ENCODE measurements around the gene R3HDM2. TPM values are rescaled to one million over a fixed set of nuclear protein-coding genes. Genes with fewer than 3 reads are reported as not detected.
"Not testable (repeated sequence)": the region's sequence is repeated elsewhere in the genome, so short reads cannot be mapped to it uniquely, and the experiment has no call there.

The R3HDM2 gene
- total and polyA plus RNA-seq, 3 experiments from 2014 or later = 15.1 to 36.8 (median 28.2) TPM

GRCh38 chr12:57399718-57400463 is 31.0 kb downstream of the R3HDM2 start:
- CTCF ChIA-PET = not testable (repeated sequence)

DNA sequence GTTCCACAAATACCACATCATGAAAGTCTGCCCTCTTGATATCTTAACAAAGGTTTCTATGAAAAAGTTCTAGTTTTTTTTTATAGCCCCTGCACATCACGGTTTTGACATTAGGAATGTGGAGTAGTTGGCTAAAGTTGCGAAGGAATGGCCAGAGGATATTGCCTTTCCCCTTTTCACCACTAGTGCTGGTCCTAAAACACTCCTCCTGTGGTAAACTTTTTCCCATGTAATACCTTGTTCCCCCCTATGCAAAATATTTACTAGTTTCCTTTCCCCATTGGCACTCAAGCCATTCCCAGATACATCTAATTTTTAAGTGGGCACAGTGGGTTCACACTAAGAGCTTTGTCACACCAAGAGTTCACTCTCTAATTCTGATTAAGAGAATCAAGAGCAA is 33.4 kb downstream of the R3HDM2 start:
- POLR2A ChIA-PET = interaction anchor here (0.6 kb wide), 1 partner anchor 83 kb away, joined by 8 read pairs; no protein-coding TSS in a partner anchor
- Histone ChIP-seq H3K27ac (ENCODE audit: low read depth, low read length) (no peak overlapping the region), H3K9me3 (ENCODE audit: low read length) (no peaks in the 10 kb centered on the region), H3K36me3 (ENCODE audit: insufficient read depth, low read length) (no peaks in the 10 kb centered on the region), H3K4me1 (ENCODE audit: insufficient read depth, low read length) (no peaks in the 10 kb centered on the region), H3K27me3 (ENCODE audit: insufficient read depth, low read length, poor library complexity, severe bottlenecking) (no peaks in the 10 kb centered on the region), H3K4me3 (ENCODE audit: low read length) (no peak overlapping the region)
- H3K9me3 Mint-ChIP-seq = no peaks in the 10 kb centered on the region
- peak overlapping the region in 6 of 8 donors; percentile 6 to 93 (median 57) for H3K27ac Mint-ChIP-seq
- peaks cover 0 to 54% (median 8%) of the 10 kb centered on the region in 3 donors for H3K36me3 Mint-ChIP-seq
- CTCF ChIA-PET = interaction anchor here (0.8 kb wide), 1 partner anchor 21 kb away, joined by 3 read pairs; no protein-coding TSS in a partner anchor
- peaks cover 17 to 36% (median 30%) of the 10 kb centered on the region in 3 donors for H3K4me1 Mint-ChIP-seq
- DNase-seq = no peak
- no peak overlapping the region for H3K4me3 Mint-ChIP-seq
- H3K27me3 Mint-ChIP-seq = no peaks in the 10 kb centered on the region

More at GRCh38 chr12:57399718-57400463, 31.0 kb downstream of the R3HDM2 start:
- H3K27me3 Mint-ChIP-seq; H3K4me3 Mint-ChIP-seq; DNase-seq; POLR2A ChIA-PET; H3K9me3 Mint-ChIP-seq; H3K4me1 ChIP-seq (ENCODE audit: insufficient read depth, low read length); H3K4me3 ChIP-seq (ENCODE audit: low read length); H3K27ac ChIP-seq (ENCODE audit: low read depth, low read length); H3K9me3 ChIP-seq (ENCODE audit: low read length); H3K36me3 ChIP-seq (ENCODE audit: insufficient read depth, low read length); H3K27me3 ChIP-seq (ENCODE audit: insufficient read depth, low read length, poor library complexity, severe bottlenecking): not testable (repeated sequence)
- Mint-ChIP-seq H3K27ac (peak overlapping the region in 3 of 8 donors; percentile 25 to 73 (median 52)), H3K36me3 (peaks cover 0 to 37% (median 3%) of the 10 kb centered on the region in 3 donors), H3K4me1 (peaks cover 12 to 35% (median 24%) of the 10 kb centered on the region in 3 donors)

DNA sequence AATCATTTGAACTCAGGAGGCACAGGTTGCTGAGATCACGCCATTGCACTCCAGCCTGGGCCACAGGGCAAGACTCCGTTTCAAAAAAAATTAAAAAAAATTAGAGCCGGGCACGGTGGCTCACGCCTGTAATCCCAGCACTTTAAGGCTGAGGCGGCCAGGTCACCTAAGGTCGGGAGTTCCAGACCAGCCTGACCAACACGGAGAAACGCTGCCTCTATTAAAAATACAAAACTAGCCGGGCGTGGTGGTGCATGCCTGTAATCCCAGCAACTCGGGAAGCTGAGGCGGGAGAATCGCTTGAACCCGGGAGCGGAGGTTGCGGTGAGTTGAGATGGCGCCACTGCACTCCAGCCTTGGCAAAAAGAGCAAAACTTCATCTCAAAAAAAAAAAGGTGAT is 35.7 kb downstream of the R3HDM2 start:
- Histone ChIP-seq H3K36me3 (ENCODE audit: insufficient read depth, low read length) (no peaks in the 10 kb centered on the region), H3K4me3 (ENCODE audit: low read length) (no peak overlapping the region), H3K27ac (ENCODE audit: low read depth, low read length) (no peak overlapping the region), H3K27me3 (ENCODE audit: insufficient read depth, low read length, poor library complexity, severe bottlenecking) (no peaks in the 10 kb centered on the region), H3K4me1 (ENCODE audit: insufficient read depth, low read length) (no peaks in the 10 kb centered on the region), H3K9me3 (ENCODE audit: low read length) (no peaks in the 10 kb centered on the region)
- ChIA-PET POLR2A (no interaction called here), CTCF (no interaction called here)
- Mint-ChIP-seq H3K4me1 (peaks cover 14 to 41% (median 24%) of the 10 kb centered on the region in 3 donors), H3K27me3 (no peaks in the 10 kb centered on the region), H3K27ac (no peak overlapping the region), H3K9me3 (no peaks in the 10 kb centered on the region), H3K36me3 (peaks cover 0 to 63% (median 11%) of the 10 kb centered on the region in 3 donors), H3K4me3 (no peak overlapping the region)
- no peak for DNase-seq

DNA sequence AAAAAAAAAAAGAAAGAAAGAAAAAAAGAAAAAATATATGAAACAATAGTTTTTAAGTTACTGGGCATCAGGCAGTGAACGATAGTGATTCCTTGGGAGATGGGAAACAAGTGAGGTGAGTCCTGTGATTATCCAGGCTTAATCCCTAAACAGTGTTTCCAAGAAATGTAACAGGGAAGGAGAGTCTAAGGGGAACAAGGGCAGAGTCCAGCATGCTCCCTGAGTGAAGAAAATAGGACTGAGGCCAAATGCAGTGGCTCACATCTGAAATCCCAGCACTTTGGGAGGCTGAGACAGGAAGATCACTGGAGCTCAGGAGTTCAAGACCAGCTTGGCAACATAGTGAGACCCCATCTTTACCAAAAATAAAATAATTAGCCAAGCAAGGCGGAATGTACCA is 40.7 kb downstream of the R3HDM2 start:
- no peaks in the 10 kb centered on the region for H3K9me3 Mint-ChIP-seq
- no peaks in the 10 kb centered on the region for H3K4me1 ChIP-seq (ENCODE audit: insufficient read depth, low read length)
- ChIA-PET CTCF (no interaction called here), POLR2A (no interaction called here)
- H3K4me3 ChIP-seq (ENCODE audit: low read length) = no peak overlapping the region
- H3K27ac ChIP-seq (ENCODE audit: low read depth, low read length) = no peak overlapping the region
- H3K27ac Mint-ChIP-seq = peak overlapping the region in 2 of 8 donors; percentile 24 to 63
- H3K4me1 Mint-ChIP-seq = peaks cover 11 to 24% (median 20%) of the 10 kb centered on the region in 3 donors
- no peak for DNase-seq
- no peaks in the 10 kb centered on the region for H3K27me3 ChIP-seq (ENCODE audit: insufficient read depth, low read length, poor library complexity, severe bottlenecking)
- H3K36me3 ChIP-seq (ENCODE audit: insufficient read depth, low read length) = no peaks in the 10 kb centered on the region
- no peaks in the 10 kb centered on the region for H3K27me3 Mint-ChIP-seq
- peaks cover 0 to 66% (median 16%) of the 10 kb centered on the region in 3 donors for H3K36me3 Mint-ChIP-seq
- no peaks in the 10 kb centered on the region for H3K9me3 ChIP-seq (ENCODE audit: low read length)
- H3K4me3 Mint-ChIP-seq = no peak overlapping the region

GRCh38 chr12:57389033-57389432 is 41.8 kb downstream of the R3HDM2 start:
- ChIA-PET CTCF (no interaction called here), POLR2A (no interaction called here)
- Mint-ChIP-seq H3K27me3 (no peaks in the 10 kb centered on the region), H3K27ac (peak overlapping the region in 2 of 8 donors; percentile 50 to 83), H3K4me3 (no peak overlapping the region), H3K4me1 (peaks cover 11 to 24% (median 20%) of the 10 kb centered on the region in 3 donors), H3K36me3 (peaks cover 0 to 64% (median 14%) of the 10 kb centered on the region in 3 donors), H3K9me3 (no peaks in the 10 kb centered on the region)
- Histone ChIP-seq H3K27me3 (ENCODE audit: insufficient read depth, low read length, poor library complexity, severe bottlenecking) (no peaks in the 10 kb centered on the region), H3K27ac (ENCODE audit: low read depth, low read length) (no peak overlapping the region), H3K4me1 (ENCODE audit: insufficient read depth, low read length) (no peaks in the 10 kb centered on the region), H3K4me3 (ENCODE audit: low read length) (no peak overlapping the region), H3K36me3 (ENCODE audit: insufficient read depth, low read length) (no peaks in the 10 kb centered on the region), H3K9me3 (ENCODE audit: low read length) (no peaks in the 10 kb centered on the region)
- DNase-seq = no peak

DNA sequence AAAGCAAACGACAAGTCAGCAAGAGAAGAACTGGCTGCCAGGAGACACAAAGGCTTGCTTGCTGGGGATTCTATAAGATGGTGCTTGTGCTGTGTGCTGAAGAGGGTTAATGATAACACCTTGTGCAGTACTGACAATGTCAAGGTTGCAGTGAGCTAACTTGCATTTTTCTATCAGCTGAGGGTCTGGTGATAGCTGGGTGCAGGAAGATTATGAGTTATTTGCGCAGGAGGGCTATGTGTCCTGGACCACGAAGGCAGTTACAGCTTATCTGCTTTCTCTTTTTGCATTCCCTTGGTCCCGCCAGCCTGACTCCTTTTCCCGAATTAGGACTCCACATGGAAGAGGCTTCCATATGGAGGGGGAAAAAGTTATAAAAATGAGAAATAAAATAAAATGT is 42.4 kb downstream of the R3HDM2 start:
- Mint-ChIP-seq H3K9me3 (no peaks in the 10 kb centered on the region), H3K4me3 (no peak overlapping the region), H3K4me1 (peaks cover 8 to 20% (median 16%) of the 10 kb centered on the region in 3 donors), H3K27ac (peak overlapping the region in 3 of 8 donors; percentile 17 to 68 (median 47)), H3K36me3 (peaks cover 0 to 62% (median 12%) of the 10 kb centered on the region in 3 donors), H3K27me3 (no peaks in the 10 kb centered on the region)
- no peaks in the 10 kb centered on the region for H3K27me3 ChIP-seq (ENCODE audit: insufficient read depth, low read length, poor library complexity, severe bottlenecking)
- H3K4me1 ChIP-seq (ENCODE audit: insufficient read depth, low read length) = no peaks in the 10 kb centered on the region
- no peak for DNase-seq
- ChIA-PET POLR2A (no interaction called here), CTCF (no interaction called here)
- H3K9me3 ChIP-seq (ENCODE audit: low read length) = no peaks in the 10 kb centered on the region
- no peak overlapping the region for H3K4me3 ChIP-seq (ENCODE audit: low read length)
- H3K36me3 ChIP-seq (ENCODE audit: insufficient read depth, low read length) = no peaks in the 10 kb centered on the region
- H3K27ac ChIP-seq (ENCODE audit: low read depth, low read length) = no peak overlapping the region

GRCh38 chr12:57386187-57386720 is 44.6 kb downstream of the R3HDM2 start:
- no peak overlapping the region for H3K27ac Mint-ChIP-seq

GRCh38 chr12:57385586-57385985 is 45.3 kb downstream of the R3HDM2 start:
- ChIA-PET POLR2A (no interaction called here), CTCF (no interaction called here)
- no peak overlapping the region for H3K4me3 Mint-ChIP-seq
- peaks cover 0 to 49% (median 13%) of the 10 kb centered on the region in 3 donors for H3K36me3 Mint-ChIP-seq
- no peaks in the 10 kb centered on the region for H3K27me3 Mint-ChIP-seq
- Histone ChIP-seq H3K4me3 (ENCODE audit: low read length) (no peak overlapping the region), H3K36me3 (ENCODE audit: insufficient read depth, low read length) (no peaks in the 10 kb centered on the region), H3K27ac (ENCODE audit: low read depth, low read length) (no peak overlapping the region), H3K27me3 (ENCODE audit: insufficient read depth, low read length, poor library complexity, severe bottlenecking) (no peaks in the 10 kb centered on the region), H3K9me3 (ENCODE audit: low read length) (no peaks in the 10 kb centered on the region), H3K4me1 (ENCODE audit: insufficient read depth, low read length) (no peaks in the 10 kb centered on the region)
- H3K4me1 Mint-ChIP-seq = peaks cover 5 to 18% (median 9%) of the 10 kb centered on the region in 3 donors
- DNase-seq = no peak
- H3K27ac Mint-ChIP-seq = peak overlapping the region in 1 of 8 donors; percentile 68
- H3K9me3 Mint-ChIP-seq = no peaks in the 10 kb centered on the region

More at GRCh38 chr12:57386187-57386720, 44.6 kb downstream of the R3HDM2 start:
- no peak for DNase-seq
- H3K36me3 Mint-ChIP-seq = peaks cover 0 to 49% (median 12%) of the 10 kb centered on the region in 3 donors
- Histone ChIP-seq H3K36me3 (ENCODE audit: insufficient read depth, low read length) (no peaks in the 10 kb centered on the region), H3K27ac (ENCODE audit: low read depth, low read length) (no peak overlapping the region), H3K9me3 (ENCODE audit: low read length) (no peaks in the 10 kb centered on the region), H3K27me3 (ENCODE audit: insufficient read depth, low read length, poor library complexity, severe bottlenecking) (no peaks in the 10 kb centered on the region), H3K4me1 (ENCODE audit: insufficient read depth, low read length) (no peaks in the 10 kb centered on the region), H3K4me3 (ENCODE audit: low read length) (no peak overlapping the region)
- no peaks in the 10 kb centered on the region for H3K27me3 Mint-ChIP-seq
- H3K9me3 Mint-ChIP-seq = no peaks in the 10 kb centered on the region
- ChIA-PET POLR2A (no interaction called here), CTCF (interaction anchor here (0.5 to 1.0 kb wide), 2 partner anchors 70 to 1050 kb away, joined by 3 read pairs; no protein-coding TSS in a partner anchor)
- H3K4me1 Mint-ChIP-seq = peaks cover 5 to 18% (median 12%) of the 10 kb centered on the region in 3 donors
- H3K4me3 Mint-ChIP-seq = no peak overlapping the region
